H1 (cell line): ENCODE results near the gene HPS3. TPM values are rescaled to one million over a fixed set of nuclear protein-coding genes. Genes with fewer than 3 reads are reported as not detected.

Source experiments
- FOSL1 ChIP-seq: IDR thresholded peaks from 2 replicates; pipeline ENCODE4 v1.6.1; 2011; ENCODE audit warnings: mild to moderate bottlenecking, low read depth, low read length, moderate library complexity; ENCODE audit not compliant: insufficient read depth
- RAD21 ChIP-seq, 2 experiments: IDR thresholded peaks in 1 of 2; conservative IDR thresholded peaks in 1 of 2; 2 replicates each; pipeline ENCODE4 v1.6.1; 2011; ENCODE audit warnings: low read depth in 2 of 2, low read length in 2 of 2, improper control_type of control experiment in 1 of 2, inconsistent platforms in 1 of 2, mild to moderate bottlenecking in 1 of 2, moderate library complexity in 1 of 2
- RBBP5 ChIP-seq: IDR thresholded peaks from 2 replicates; pipeline ENCODE4 v1.7.1; 2012; ENCODE audit warnings: low read depth, mild to moderate bottlenecking, inconsistent platforms, low read length, moderate library complexity, borderline replicate concordance
- RFX5 ChIP-seq: IDR thresholded peaks from 2 replicates; pipeline ENCODE4 v1.6.1; 2011; ENCODE audit warnings: low read depth, low read length, improper control_type of control experiment, borderline replicate concordance
- TCF12 ChIP-seq: IDR thresholded peaks from 2 replicates; pipeline ENCODE4 v1.6.1; 2011; ENCODE audit warnings: low read depth, mild to moderate bottlenecking, low read length
- polyA plus RNA-seq, 7 experiments: library from polyadenylated mRNA; depleted of rRNA in 3 of 7; stranded (reverse) in 5 of 7; unstranded in 2 of 7; fragments of >200 nt in 5 of 7; fragments of 200-250 nt in 2 of 7; gene quantifications; 1 replicate in 5 of 7; 2 replicates in 1 of 7; 4 replicates in 1 of 7; pipeline versions ENCODE4 v1.2.1 to v1.2.3, GENCODE V29; 2011 to 2013; ENCODE audit warnings: missing spikeins in 2 of 7, mixed read lengths in 2 of 7
- total RNA-seq: library from RNA; stranded (reverse); fragmentation: NEBNext Ultra II Directional; extraction: Animal tissue kit (Norgen Biotek cat#: 25700); gene quantifications from 2 replicates; pipeline ENCODE4 v1.2.1, GENCODE V29; 2021
- TF ChIP-seq, protein P1 (sequence below), 3 experiments: IDR thresholded peaks; 1 replicate in 2 of 3; 2 replicates in 1 of 3; pipeline versions ENCODE4 v1.5.1 to v1.6.1; 2011; ENCODE audit warnings: low read length in 3 of 3, mild to moderate bottlenecking in 3 of 3, inconsistent platforms in 2 of 3, low read depth in 1 of 3, moderate library complexity in 1 of 3; ENCODE audit not compliant: insufficient read depth in 1 of 3; ENCODE audit errors: control extremely low read depth in 1 of 3

The HPS3 gene
- total and polyA plus RNA-seq, 2 of the 8 experiments (the other 6 are each of a cell fraction or from before 2014, with no cell fraction given): 23.7 to 48.7 TPM

GRCh38 chr3:149118724-149119123 lies 10.7 kb upstream of the HPS3 start (continued):
- TF ChIP-seq FOSL1 (no peak), TCF12 (no peak), RFX5 (no peak), RAD21 (IDR thresholded peaks at IDR 0.05 in 1 of 2, conservative IDR thresholded peaks at IDR 0.05 in 1 of 2; ENCODE audit: low read depth in 2 of 2, low read length in 2 of 2) (no peak), RBBP5 (no peak)
- TF ChIP-seq, protein P1, sequence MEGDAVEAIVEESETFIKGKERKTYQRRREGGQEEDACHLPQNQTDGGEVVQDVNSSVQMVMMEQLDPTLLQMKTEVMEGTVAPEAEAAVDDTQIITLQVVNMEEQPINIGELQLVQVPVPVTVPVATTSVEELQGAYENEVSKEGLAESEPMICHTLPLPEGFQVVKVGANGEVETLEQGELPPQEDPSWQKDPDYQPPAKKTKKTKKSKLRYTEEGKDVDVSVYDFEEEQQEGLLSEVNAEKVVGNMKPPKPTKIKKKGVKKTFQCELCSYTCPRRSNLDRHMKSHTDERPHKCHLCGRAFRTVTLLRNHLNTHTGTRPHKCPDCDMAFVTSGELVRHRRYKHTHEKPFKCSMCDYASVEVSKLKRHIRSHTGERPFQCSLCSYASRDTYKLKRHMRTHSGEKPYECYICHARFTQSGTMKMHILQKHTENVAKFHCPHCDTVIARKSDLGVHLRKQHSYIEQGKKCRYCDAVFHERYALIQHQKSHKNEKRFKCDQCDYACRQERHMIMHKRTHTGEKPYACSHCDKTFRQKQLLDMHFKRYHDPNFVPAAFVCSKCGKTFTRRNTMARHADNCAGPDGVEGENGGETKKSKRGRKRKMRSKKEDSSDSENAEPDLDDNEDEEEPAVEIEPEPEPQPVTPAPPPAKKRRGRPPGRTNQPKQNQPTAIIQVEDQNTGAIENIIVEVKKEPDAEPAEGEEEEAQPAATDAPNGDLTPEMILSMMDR (IDR thresholded peaks at IDR 0.05; ENCODE audit: control extremely low read depth in 1 of 3, insufficient read depth in 1 of 3, low read depth in 1 of 3, low read length in 3 of 3): no peak
- TF ChIP-seq, all 59 proteins: peak for 0
